Prostate gland (tissue), 2 donors: ENCODE results near the gene WDR5.

Experiments
- CTCF ChIP-seq, 4 experiments: fragments of 200-600 bp in 2 of 4; fragments of 450-650 bp in 2 of 4; sonication (generic) in 2 of 4; IDR thresholded peaks; 1 replicate in 3 of 4; 2 replicates in 1 of 4; pipeline ENCODE4 v1.5.1; 2016 to 2019; ENCODE audit warnings: antibody characterized with exemption in 4 of 4, mild to moderate bottlenecking in 2 of 4, moderate library complexity in 2 of 4
- POLR2A ChIP-seq: fragments of 450-650 bp; IDR thresholded peaks from one replicate; pipeline ENCODE4 v1.6.1; 2016; ENCODE audit warnings: antibody characterized with exemption, mild to moderate bottlenecking

- TF ChIP-seq CTCF (IDR thresholded peaks at IDR 0.05) (no peak), POLR2A (no peak)
Observed at GRCh38 chr9:134145262-134145661, 9.4 kb downstream of the WDR5 start.
